Activated CD8-positive, alpha-beta T cell treated with anti-CD3 and anti-CD28 coated beads, Interleukin-2, amount 10 ng/mL, durations not matched to agents 7 days and 5 days (primary cell): ENCODE measurements around the gene RAD51B. TPM values are rescaled to one million over a fixed set of nuclear protein-coding genes. Genes with fewer than 3 reads are reported as not detected.

Source experiments
- ATAC-seq: fragments of 150-1000 bp; cut with Tn5 transposase; one replicate; pipeline ENCODE4 v1.10.0; 2021; ENCODE audit warnings: moderate library complexity
- CTCF ChIA-PET: fragments of 350-600 bp; sonication (Branson Sonifier 250); formaldehyde crosslinking; loops from one replicate; lab custom pipeline; 2021; ENCODE audit warnings: antibody characterized with exemption; lab: Charles Lee
- POLR2A ChIA-PET: fragments of 350-600 bp; sonication (Branson Sonifier 250); formaldehyde crosslinking; loops from one replicate; lab custom pipeline; 2021; ENCODE audit warnings: antibody characterized with exemption; lab: Charles Lee
- DNase-seq: peaks from one replicate; pipeline ENCODE4 v3.0.0-alpha.2; 2020
- H3K27ac Mint-ChIP-seq: one replicate; pipeline ENCODE4 v1.8.0; 2021; ENCODE audit warnings: mild to moderate bottlenecking, mixed read lengths
- H3K27me3 Mint-ChIP-seq: one replicate; pipeline ENCODE4 v1.8.0; 2021; ENCODE audit warnings: low read depth, mixed read lengths
- H3K36me3 Mint-ChIP-seq: one replicate; pipeline ENCODE4 v1.8.0; 2021; ENCODE audit warnings: low read depth, mixed read lengths
- H3K4me1 Mint-ChIP-seq: one replicate; pipeline ENCODE4 v1.8.0; 2021; ENCODE audit warnings: low read depth, mixed read lengths
- H3K4me3 Mint-ChIP-seq: one replicate; pipeline ENCODE4 v1.8.0; 2021; ENCODE audit warnings: mild to moderate bottlenecking, mixed read lengths
- H3K9me3 Mint-ChIP-seq: one replicate; pipeline ENCODE4 v1.8.0; 2022; ENCODE audit warnings: mixed read lengths; ENCODE audit not compliant: insufficient read depth
- total RNA-seq, 2 experiments: library from RNA; stranded (reverse); gene quantifications; one replicate each; pipeline ENCODE4 v1.2.3, GENCODE V29; 2021

Gene RAD51B
- total RNA-seq, 2 experiments from 2014 or later: 34.1 to 38.8 TPM

GRCh38 chr14:67935371-67935770, 115.8 kb downstream of the RAD51B start:
- H3K27me3 Mint-ChIP-seq: peaks cover under 1% of the 10 kb centered on the region
- CTCF ChIA-PET: interaction anchor here (1.4 to 3.9 kb wide), 2 partner anchors 9 to 909 kb away, joined by 4 to 20 read pairs; no protein-coding TSS in a partner anchor

GRCh38 chr14:67938071-67938470, 118.5 kb downstream of the RAD51B start:
- ATAC-seq: no peak
- no peak for DNase-seq
- Mint-ChIP-seq H3K4me1 (peaks cover 3% of the 10 kb centered on the region), H3K27ac (no peak overlapping the region), H3K4me3 (no peak overlapping the region), H3K9me3 (no peaks in the 10 kb centered on the region), H3K36me3 (no peaks in the 10 kb centered on the region), H3K27me3 (peaks cover 7% of the 10 kb centered on the region)
- ChIA-PET CTCF (interaction anchor here (0.9 to 1.3 kb wide), 2 partner anchors 15 to 878 kb away, joined by 3 read pairs; no protein-coding TSS in a partner anchor), POLR2A (no interaction called here)

More at GRCh38 chr14:67935371-67935770, 115.8 kb downstream of the RAD51B start:
- DNase-seq: no peak
- POLR2A ChIA-PET: no interaction called here
- Mint-ChIP-seq H3K36me3 (peaks cover 1% of the 10 kb centered on the region), H3K9me3 (peaks cover 3% of the 10 kb centered on the region), H3K4me1 (peaks cover 3% of the 10 kb centered on the region), H3K4me3 (no peak overlapping the region), H3K27ac (no peak overlapping the region)
- no peak for ATAC-seq

- POLR2A ChIA-PET: interaction anchor here (0.6 kb wide), 1 partner anchor 306 kb away, joined by 3 read pairs; no protein-coding TSS in a partner anchor
- DNase-seq: no peak
- no peak overlapping the region for H3K4me3 Mint-ChIP-seq
- CTCF ChIA-PET: interaction anchor here (0.9 to 1.9 kb wide), 2 partner anchors 306 to 875 kb away, joined by 3 to 9 read pairs; no protein-coding TSS in a partner anchor
- H3K9me3 Mint-ChIP-seq: no peaks in the 10 kb centered on the region
- H3K4me1 Mint-ChIP-seq: no peaks in the 10 kb centered on the region
- peaks cover 7% of the 10 kb centered on the region for H3K27me3 Mint-ChIP-seq
- no peaks in the 10 kb centered on the region for H3K36me3 Mint-ChIP-seq
- no peak for ATAC-seq
- no peak overlapping the region for H3K27ac Mint-ChIP-seq
Measured at GRCh38 chr14:67940486-67941455, 121.2 kb downstream of the RAD51B start.

GRCh38 chr14:67941456-67942018, 122.0 kb downstream of the RAD51B start:
- ATAC-seq: no peak
- Mint-ChIP-seq H3K27ac (no peak overlapping the region), H3K9me3 (no peaks in the 10 kb centered on the region), H3K4me3 (no peak overlapping the region), H3K36me3 (no peaks in the 10 kb centered on the region), H3K27me3 (peaks cover 7% of the 10 kb centered on the region), H3K4me1 (no peaks in the 10 kb centered on the region)
- no peak for DNase-seq
- ChIA-PET POLR2A (no interaction called here), CTCF (interaction anchor here (0.8 to 1.9 kb wide), 5 partner anchors 8 to 903 kb away, joined by 3 to 9 read pairs (median 4); no protein-coding TSS in a partner anchor)

- no peaks in the 10 kb centered on the region for H3K4me1 Mint-ChIP-seq
- peaks cover 7% of the 10 kb centered on the region for H3K27me3 Mint-ChIP-seq
- no peak overlapping the region for H3K4me3 Mint-ChIP-seq
- ATAC-seq (no peak), DNase-seq (no peak)
- CTCF ChIA-PET: interaction anchor here (0.8 to 1.9 kb wide), 5 partner anchors 8 to 902 kb away, joined by 3 to 9 read pairs (median 4); no protein-coding TSS in a partner anchor
- H3K9me3 Mint-ChIP-seq: no peaks in the 10 kb centered on the region
- H3K36me3 Mint-ChIP-seq: no peaks in the 10 kb centered on the region
- no peak overlapping the region for H3K27ac Mint-ChIP-seq
- POLR2A ChIA-PET: no interaction called here
Measured at GRCh38 chr14:67942080-67942710, 122.6 kb downstream of the RAD51B start.

GRCh38 chr14:67943947-67944346, 124.4 kb downstream of the RAD51B start:
- peaks cover 7% of the 10 kb centered on the region for H3K27me3 Mint-ChIP-seq
- H3K4me1 Mint-ChIP-seq: no peaks in the 10 kb centered on the region
- H3K4me3 Mint-ChIP-seq: no peak overlapping the region
- CTCF ChIA-PET: interaction anchor here (0.7 to 4.4 kb wide), 21 partner anchors 9 to 1164 kb away, joined by 3 to 37 read pairs (median 4); partner anchors contain the start of gene ZFP36L1
- POLR2A ChIA-PET: interaction anchor here (0.8 kb wide), 1 partner anchor 873 kb away, joined by 3 read pairs; no protein-coding TSS in a partner anchor
- DNase-seq: peak; percentile 68
- H3K9me3 Mint-ChIP-seq: no peaks in the 10 kb centered on the region
- no peaks in the 10 kb centered on the region for H3K36me3 Mint-ChIP-seq
- peak; percentile 42 for ATAC-seq
- no peak overlapping the region for H3K27ac Mint-ChIP-seq

- Mint-ChIP-seq H3K4me3 (no peak overlapping the region), H3K36me3 (no peaks in the 10 kb centered on the region), H3K27me3 (peaks cover 7% of the 10 kb centered on the region), H3K9me3 (no peaks in the 10 kb centered on the region), H3K4me1 (no peaks in the 10 kb centered on the region), H3K27ac (no peak overlapping the region)
- ChIA-PET CTCF (interaction anchor here (0.7 to 4.4 kb wide), 22 partner anchors 8 to 1163 kb away, joined by 3 to 37 read pairs (median 4); partner anchors contain the start of gene ZFP36L1), POLR2A (interaction anchor here (0.6 to 0.8 kb wide), 2 partner anchors 243 to 872 kb away, joined by 3 read pairs; no protein-coding TSS in a partner anchor)
- no peak for DNase-seq
- ATAC-seq: no peak
Measured at GRCh38 chr14:67944605-67945004, 125.0 kb downstream of the RAD51B start.

- DNase-seq (no peak), ATAC-seq (no peak)
- no peaks in the 10 kb centered on the region for H3K27me3 Mint-ChIP-seq
- no peaks in the 10 kb centered on the region for H3K36me3 Mint-ChIP-seq
- H3K27ac Mint-ChIP-seq: no peak overlapping the region
- ChIA-PET CTCF (interaction anchor here (1.3 to 2.0 kb wide), 2 partner anchors 16 to 894 kb away, joined by 3 to 6 read pairs; no protein-coding TSS in a partner anchor), POLR2A (no interaction called here)
- no peak overlapping the region for H3K4me3 Mint-ChIP-seq
- H3K4me1 Mint-ChIP-seq: no peaks in the 10 kb centered on the region
- no peaks in the 10 kb centered on the region for H3K9me3 Mint-ChIP-seq
Measured at GRCh38 chr14:67949771-67950170, 130.2 kb downstream of the RAD51B start.

- Mint-ChIP-seq H3K4me3 (no peak overlapping the region), H3K4me1 (no peaks in the 10 kb centered on the region), H3K9me3 (no peaks in the 10 kb centered on the region), H3K36me3 (no peaks in the 10 kb centered on the region), H3K27ac (no peak overlapping the region), H3K27me3 (no peaks in the 10 kb centered on the region)
- ChIA-PET POLR2A (no interaction called here), CTCF (interaction anchor here (1.3 to 2.0 kb wide), 2 partner anchors 16 to 893 kb away, joined by 3 to 6 read pairs; no protein-coding TSS in a partner anchor)
- ATAC-seq (no peak), DNase-seq (no peak)
Measured at GRCh38 chr14:67950386-67950785, 130.8 kb downstream of the RAD51B start.

GRCh38 chr14:67951529-67952135, 132.1 kb downstream of the RAD51B start:
- Mint-ChIP-seq H3K9me3 (no peaks in the 10 kb centered on the region), H3K36me3 (no peaks in the 10 kb centered on the region), H3K4me1 (no peaks in the 10 kb centered on the region), H3K27me3 (no peaks in the 10 kb centered on the region), H3K4me3 (no peak overlapping the region), H3K27ac (no peak overlapping the region)
- ChIA-PET POLR2A (no interaction called here), CTCF (interaction anchor here (2.0 kb wide), 1 partner anchor 18 kb away, joined by 6 read pairs; no protein-coding TSS in a partner anchor)
- no peak for ATAC-seq
- DNase-seq: no peak
